Glutamatergic neuron (in vitro differentiated cells): ENCODE results near the gene MPHOSPH9. TPM values are rescaled to one million over a fixed set of nuclear protein-coding genes. Genes with fewer than 3 reads are reported as not detected.
A peak's percentile ranks its signal among the peaks of the same experiment; 100 is the strongest.

Experiments used
- DNase-seq: peaks from one replicate; pipeline ENCODE4 v3.0.0; 2022
- H3K27ac Mint-ChIP-seq: one replicate; pipeline ENCODE4 v1.8.0; 2020; ENCODE audit warnings: mild to moderate bottlenecking, mixed read lengths, inconsistent platforms; ENCODE audit not compliant: unreplicated experiment
- H3K27me3 Mint-ChIP-seq: one replicate; pipeline ENCODE4 v1.8.0; 2020; ENCODE audit warnings: mild to moderate bottlenecking, moderate library complexity, mixed read lengths, inconsistent platforms; ENCODE audit not compliant: unreplicated experiment
- H3K36me3 Mint-ChIP-seq: one replicate; pipeline ENCODE4 v1.8.0; 2020; ENCODE audit warnings: mild to moderate bottlenecking, mixed read lengths, inconsistent platforms; ENCODE audit not compliant: unreplicated experiment
- H3K4me1 Mint-ChIP-seq: one replicate; pipeline ENCODE4 v1.8.0; 2020; ENCODE audit warnings: mild to moderate bottlenecking, low read depth, mixed read lengths, inconsistent platforms; ENCODE audit not compliant: unreplicated experiment
- H3K4me3 Mint-ChIP-seq: one replicate; pipeline ENCODE4 v1.8.0; 2020; ENCODE audit warnings: mild to moderate bottlenecking, mixed read lengths, inconsistent platforms; ENCODE audit not compliant: unreplicated experiment
- H3K9me3 Mint-ChIP-seq: one replicate; pipeline ENCODE4 v1.8.0; 2020; ENCODE audit warnings: mild to moderate bottlenecking, moderate library complexity, mixed read lengths, inconsistent platforms; ENCODE audit not compliant: unreplicated experiment
- total RNA-seq: library from RNA; stranded (reverse); fragmentation: NEBNext Ultra II Directional; extraction: Animal tissue kit (Norgen Biotek cat#: 25700); gene quantifications from one replicate; pipeline ENCODE4 v1.2.1, GENCODE V29; 2021; ENCODE audit not compliant: unreplicated experiment
- TF ChIP-seq, protein P1 (sequence below): fragments of 200-600 bp; sonication (generic); IDR thresholded peaks from one replicate; pipeline ENCODE4 v1.5.0; 2021; ENCODE audit not compliant: partially characterized antibody, unreplicated experiment

MPHOSPH9 gene
- total RNA-seq, 1 donor from 2014 or later: 38.4 TPM

DNA sequence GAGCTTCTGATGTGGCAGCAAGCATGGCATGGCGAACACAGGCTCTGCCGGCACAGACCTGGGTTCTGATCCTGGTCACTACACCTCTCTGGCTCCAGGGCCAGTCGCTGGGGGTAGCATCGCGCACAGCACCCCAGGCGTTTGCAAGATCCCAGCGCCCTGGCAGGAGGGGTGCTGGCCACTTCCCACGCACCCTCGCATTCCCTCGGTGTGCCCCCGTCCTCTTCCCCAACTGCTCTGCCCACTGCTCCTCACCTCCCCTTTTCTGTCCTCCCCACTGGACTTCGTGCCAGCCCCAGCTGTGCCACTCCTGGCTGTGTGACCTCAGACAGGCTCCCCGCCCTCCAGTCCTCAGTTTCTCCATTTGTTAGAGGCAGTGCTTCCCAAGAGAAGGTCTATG is 35.9 kb upstream of the MPHOSPH9 start:
- TF ChIP-seq, protein P1, sequence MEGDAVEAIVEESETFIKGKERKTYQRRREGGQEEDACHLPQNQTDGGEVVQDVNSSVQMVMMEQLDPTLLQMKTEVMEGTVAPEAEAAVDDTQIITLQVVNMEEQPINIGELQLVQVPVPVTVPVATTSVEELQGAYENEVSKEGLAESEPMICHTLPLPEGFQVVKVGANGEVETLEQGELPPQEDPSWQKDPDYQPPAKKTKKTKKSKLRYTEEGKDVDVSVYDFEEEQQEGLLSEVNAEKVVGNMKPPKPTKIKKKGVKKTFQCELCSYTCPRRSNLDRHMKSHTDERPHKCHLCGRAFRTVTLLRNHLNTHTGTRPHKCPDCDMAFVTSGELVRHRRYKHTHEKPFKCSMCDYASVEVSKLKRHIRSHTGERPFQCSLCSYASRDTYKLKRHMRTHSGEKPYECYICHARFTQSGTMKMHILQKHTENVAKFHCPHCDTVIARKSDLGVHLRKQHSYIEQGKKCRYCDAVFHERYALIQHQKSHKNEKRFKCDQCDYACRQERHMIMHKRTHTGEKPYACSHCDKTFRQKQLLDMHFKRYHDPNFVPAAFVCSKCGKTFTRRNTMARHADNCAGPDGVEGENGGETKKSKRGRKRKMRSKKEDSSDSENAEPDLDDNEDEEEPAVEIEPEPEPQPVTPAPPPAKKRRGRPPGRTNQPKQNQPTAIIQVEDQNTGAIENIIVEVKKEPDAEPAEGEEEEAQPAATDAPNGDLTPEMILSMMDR: no peak
- Mint-ChIP-seq H3K27ac (peak overlapping the region; percentile 97), H3K9me3 (peaks cover 23% of the 10 kb centered on the region), H3K27me3 (peaks cover 24% of the 10 kb centered on the region), H3K4me1 (peaks cover 27% of the 10 kb centered on the region), H3K4me3 (peak overlapping the region; percentile 95), H3K36me3 (no peaks in the 10 kb centered on the region)
- DNase-seq: no peak

DNA sequence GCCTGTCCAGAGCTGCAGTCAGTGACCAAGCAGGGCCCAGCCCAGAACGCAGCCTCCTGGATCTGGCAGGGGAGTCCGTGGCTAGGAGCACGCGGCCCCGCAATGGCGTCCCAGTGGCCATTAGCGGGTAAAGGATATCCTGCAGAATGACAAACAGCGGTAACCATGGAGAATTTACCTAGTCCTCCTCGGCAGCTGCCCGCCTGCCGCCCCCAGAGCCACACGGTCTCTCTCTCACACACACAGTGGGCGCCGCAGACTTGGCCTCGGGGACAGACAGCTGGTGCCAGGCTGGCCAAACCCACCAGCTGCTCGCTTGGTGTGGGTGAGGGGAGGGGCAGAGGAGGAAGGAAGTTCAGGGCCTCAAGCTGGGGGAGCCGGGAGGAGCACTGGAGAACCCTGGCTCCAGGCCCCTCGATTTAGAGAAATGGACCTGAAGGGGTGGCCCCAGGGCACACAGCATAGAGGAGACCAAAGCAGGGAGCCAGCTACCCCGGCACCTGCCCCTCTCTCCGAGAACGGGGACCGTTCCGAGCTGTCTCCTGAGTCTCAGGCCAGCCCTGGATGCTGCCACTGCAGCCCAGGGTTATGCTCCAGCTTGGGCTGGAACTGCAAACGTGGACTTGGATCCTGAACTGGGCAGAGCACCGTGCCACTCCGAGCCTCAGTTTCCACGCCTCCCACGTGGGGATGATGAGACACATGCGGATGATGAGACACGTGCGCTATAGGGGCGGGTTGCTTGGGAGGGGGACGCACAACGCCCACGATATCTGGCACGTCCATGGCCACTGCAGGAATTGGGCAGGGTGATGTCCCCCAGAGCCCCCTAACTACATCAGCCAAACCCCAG is 35.3 kb upstream of the MPHOSPH9 start:
- H3K4me3 Mint-ChIP-seq: peak overlapping the region; percentile 95
- H3K27me3 Mint-ChIP-seq: peaks cover 23% of the 10 kb centered on the region
- peak; percentile 68 for DNase-seq
- TF ChIP-seq, protein P1: no peak
- peaks cover 20% of the 10 kb centered on the region for H3K9me3 Mint-ChIP-seq
- peaks cover 27% of the 10 kb centered on the region for H3K4me1 Mint-ChIP-seq
- no peaks in the 10 kb centered on the region for H3K36me3 Mint-ChIP-seq
- peak overlapping the region; percentile 97 for H3K27ac Mint-ChIP-seq

- DNase-seq: no peak
- Mint-ChIP-seq H3K27me3 (peaks cover 22% of the 10 kb centered on the region), H3K4me3 (peak overlapping the region; percentile 95), H3K4me1 (peaks cover 22% of the 10 kb centered on the region), H3K9me3 (peaks cover 22% of the 10 kb centered on the region), H3K27ac (peak overlapping the region; percentile 97), H3K36me3 (no peaks in the 10 kb centered on the region)
- TF ChIP-seq, protein P1: no peak
Measured at GRCh38 chr12:123267335-123267920, 34.5 kb upstream of the MPHOSPH9 start.

- no peak for DNase-seq
- Mint-ChIP-seq H3K9me3 (peaks cover 17% of the 10 kb centered on the region), H3K4me3 (peak overlapping the region; percentile 95), H3K27ac (peak overlapping the region; percentile 97), H3K4me1 (peaks cover 22% of the 10 kb centered on the region), H3K27me3 (peaks cover 20% of the 10 kb centered on the region), H3K36me3 (no peaks in the 10 kb centered on the region)
- TF ChIP-seq, protein P1: no peak
Measured at GRCh38 chr12:123266679-123267277, 33.8 kb upstream of the MPHOSPH9 start.
